ENCODE results near the gene GALNTL6. TPM values are rescaled to one million over a fixed set of nuclear protein-coding genes. Genes with fewer than 3 reads are reported as not detected.

Gene GALNTL6
- total and polyA plus RNA-seq, 3 donors from 2014 or later, result 2.9 to 6.2 (median 4.9) TPM

- WGBS, 2 donors, result 93 to 98% methylated on average over 1 of the region's 1 CpG
- Histone ChIP-seq H3K27ac (no peak overlapping the region), H3K4me3 (no peak overlapping the region), H3K36me3 (ENCODE audit: low read depth, missing control alignments) (no peaks in the 10 kb centered on the region), H3K4me1 (no peaks in the 10 kb centered on the region), H3K27me3 (no peaks in the 10 kb centered on the region), H3K9me3 (no peaks in the 10 kb centered on the region)
- TF ChIP-seq CTCF (IDR thresholded peaks at IDR 0.05) (no peak), POLR2A (IDR thresholded peaks at IDR 0.05) (no peak)
- intact Hi-C loops (cut with DNase I; ENCODE audit: low total_unique reads), result no loop called here
- DNase-seq, result no peak
These were observed 1182.5 kb downstream of the GALNTL6 start for GRCh38 chr4:172995704-172996103.

GRCh38 chr4:172996571-172997216, 1183.5 kb downstream of the GALNTL6 start:
- Histone ChIP-seq H3K36me3 (ENCODE audit: low read depth, missing control alignments) (no peaks in the 10 kb centered on the region), H3K27me3 (no peaks in the 10 kb centered on the region), H3K9me3 (no peaks in the 10 kb centered on the region), H3K27ac (no peak overlapping the region), H3K4me3 (no peak overlapping the region), H3K4me1 (no peaks in the 10 kb centered on the region)
- no peak for DNase-seq
- WGBS, 2 donors, result 94% methylated on average over 4 of the region's 4 CpGs
- TF ChIP-seq POLR2A (IDR thresholded peaks at IDR 0.05) (no peak), CTCF (IDR thresholded peaks at IDR 0.05) (no peak)
- intact Hi-C loops (cut with DNase I; ENCODE audit: low total_unique reads), result no loop called here

- TF ChIP-seq POLR2A (IDR thresholded peaks at IDR 0.05), result no peak
- no peak for TF ChIP-seq CTCF (IDR thresholded peaks at IDR 0.05)
- H3K4me3 ChIP-seq, result no peak overlapping the region
- H3K36me3 ChIP-seq (ENCODE audit: low read depth, missing control alignments), result no peaks in the 10 kb centered on the region
- 89 to 95% methylated on average over 6 of the region's 6 CpGs for WGBS, 2 donors
- H3K27me3 ChIP-seq, result no peaks in the 10 kb centered on the region
- no peak overlapping the region for H3K27ac ChIP-seq
- DNase-seq, result no peak
- H3K9me3 ChIP-seq, result no peaks in the 10 kb centered on the region
- intact Hi-C loops (cut with DNase I; ENCODE audit: low total_unique reads), result no loop called here
- no peaks in the 10 kb centered on the region for H3K4me1 ChIP-seq
These were observed 1184.0 kb downstream of the GALNTL6 start for GRCh38 chr4:172997217-172997609.

GRCh38 chr4:172997856-172998255, 1184.7 kb downstream of the GALNTL6 start:
- Histone ChIP-seq H3K9me3 (no peaks in the 10 kb centered on the region), H3K4me1 (no peaks in the 10 kb centered on the region), H3K36me3 (ENCODE audit: low read depth, missing control alignments) (no peaks in the 10 kb centered on the region), H3K27me3 (no peaks in the 10 kb centered on the region), H3K4me3 (no peak overlapping the region), H3K27ac (no peak overlapping the region)
- TF ChIP-seq POLR2A (IDR thresholded peaks at IDR 0.05) (no peak), CTCF (IDR thresholded peaks at IDR 0.05) (no peak)
- DNase-seq, result no peak
- intact Hi-C loops (cut with DNase I; ENCODE audit: low total_unique reads), result no loop called here

All from testis (tissue), 3 donors.